Fibroblast of skin of abdomen (primary cell): ENCODE data around the gene NUP58.
"Not testable (repeated sequence)": the region's sequence is repeated elsewhere in the genome, so short reads cannot be mapped to it uniquely, and the experiment has no call there.

Experiments
- DNase-seq: peaks from one replicate; pipeline ENCODE4 v3.0.0-alpha.2; 2013

The NUP58 gene

DNA sequence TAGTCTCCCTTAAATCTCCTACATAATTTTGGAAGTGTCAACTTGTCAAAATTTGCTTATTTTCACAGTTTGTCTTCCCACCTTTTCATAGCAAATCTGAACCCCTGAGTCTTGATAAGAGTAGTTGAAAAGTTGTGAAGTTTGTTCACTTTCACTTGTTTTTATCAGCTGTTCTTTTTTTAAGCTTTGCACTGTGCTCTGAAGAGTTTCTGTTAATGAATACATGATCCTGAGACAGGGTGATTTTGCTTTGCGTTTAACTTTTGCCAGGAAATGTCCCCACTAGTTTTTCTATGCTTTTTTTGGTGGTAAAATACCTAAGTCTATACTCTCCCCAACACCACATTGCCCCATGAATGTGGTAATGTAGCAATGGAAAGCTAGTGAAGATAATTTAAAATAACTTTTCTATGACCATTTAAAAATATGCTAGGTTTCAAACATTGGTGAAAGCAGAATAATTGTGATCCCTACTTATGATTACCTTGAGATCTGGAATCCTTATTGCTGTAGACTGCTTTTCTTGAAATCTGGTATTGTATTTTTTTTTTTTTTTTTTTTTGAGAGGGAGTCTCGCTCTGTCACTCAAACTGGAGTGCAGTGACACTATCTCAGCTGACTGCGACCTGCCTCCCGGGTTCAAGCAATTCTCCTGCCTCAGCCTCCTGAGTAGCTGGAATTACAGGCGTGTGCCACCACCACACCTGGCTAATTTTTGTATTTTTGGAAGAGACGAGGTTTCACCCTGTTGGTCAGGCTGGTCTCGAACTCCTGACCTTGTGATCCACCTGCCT, 5.4 kb downstream of the NUP58 start:
- DNase-seq, result no peak

DNA sequence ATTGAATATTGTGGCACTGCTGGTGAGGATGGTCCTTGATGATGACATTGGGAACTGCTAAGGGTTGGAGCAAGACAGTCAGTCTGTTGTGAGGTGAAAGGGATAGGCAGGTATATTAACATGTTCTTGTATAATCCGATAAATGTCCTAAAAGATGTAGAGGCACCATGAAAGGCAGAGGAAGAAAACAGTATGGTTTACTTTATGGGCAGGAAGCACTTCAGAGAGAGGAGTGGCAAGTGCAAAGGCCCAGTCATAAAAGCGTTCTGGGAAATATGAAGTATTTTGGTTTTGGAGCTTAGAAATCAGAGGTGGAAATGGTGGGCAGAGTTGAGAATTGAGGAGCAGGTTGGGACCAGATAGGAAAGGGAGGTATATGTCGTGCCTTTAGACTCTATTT, 9.5 kb downstream of the NUP58 start:
- no peak for DNase-seq

DNA sequence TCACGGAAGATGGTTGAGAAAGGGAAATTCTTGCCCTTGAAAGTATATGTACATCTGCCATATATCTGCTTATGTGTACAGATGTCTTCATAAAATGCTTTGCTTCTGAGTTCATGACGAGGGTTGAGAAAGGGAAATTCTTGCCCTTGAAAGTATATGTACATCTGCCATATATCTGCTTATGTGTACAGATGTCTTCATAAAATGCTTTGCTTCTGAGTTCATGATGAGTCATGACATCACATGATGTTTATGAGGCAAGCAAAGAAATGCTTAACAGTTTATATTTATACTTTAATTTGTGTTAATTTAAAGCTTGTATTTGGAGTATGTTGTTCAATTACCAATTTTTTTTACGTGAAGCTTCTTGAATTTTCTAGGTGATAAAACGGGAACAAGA, 17.5 kb downstream of the NUP58 start:
- peak; percentile 59 for DNase-seq

DNA sequence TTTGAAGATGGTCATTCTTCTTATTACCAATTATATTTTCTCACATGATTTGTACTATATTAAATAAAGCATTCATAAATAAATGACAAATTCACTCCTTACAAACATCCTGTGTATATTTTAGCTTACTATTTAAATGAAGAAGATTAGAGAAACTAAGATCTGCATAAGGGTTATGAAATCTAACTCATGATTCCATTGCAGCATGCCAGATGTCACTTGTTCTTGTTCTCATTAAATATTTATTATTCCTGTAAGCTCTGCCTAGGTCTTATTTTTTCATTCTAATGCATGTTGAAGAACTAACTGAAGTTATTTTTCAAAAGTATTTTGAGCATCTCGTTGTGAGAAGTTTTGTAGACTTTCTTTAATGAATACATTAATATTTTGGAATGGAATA, 18.3 kb downstream of the NUP58 start:
- DNase-seq, result no peak

DNA sequence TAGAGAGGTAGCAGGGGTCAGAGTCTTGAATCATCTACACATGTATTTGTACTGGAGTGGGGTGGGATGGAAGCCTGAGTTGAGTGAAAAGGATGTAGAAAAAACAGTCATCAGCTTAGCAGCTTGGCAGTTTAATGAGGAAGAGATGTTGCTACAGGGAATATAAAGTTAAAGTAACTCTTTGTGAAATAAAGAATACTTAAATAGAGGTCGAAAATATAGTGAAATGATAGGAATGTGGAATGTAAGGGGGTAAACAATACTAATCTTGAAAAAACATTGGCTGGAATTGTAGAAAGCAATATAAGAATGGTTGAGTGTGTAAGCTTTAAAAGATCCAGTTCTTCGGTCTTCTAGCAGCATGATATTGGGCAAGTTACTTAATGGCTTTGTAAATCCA, 22.7 kb downstream of the NUP58 start:
- no peak for DNase-seq

DNA sequence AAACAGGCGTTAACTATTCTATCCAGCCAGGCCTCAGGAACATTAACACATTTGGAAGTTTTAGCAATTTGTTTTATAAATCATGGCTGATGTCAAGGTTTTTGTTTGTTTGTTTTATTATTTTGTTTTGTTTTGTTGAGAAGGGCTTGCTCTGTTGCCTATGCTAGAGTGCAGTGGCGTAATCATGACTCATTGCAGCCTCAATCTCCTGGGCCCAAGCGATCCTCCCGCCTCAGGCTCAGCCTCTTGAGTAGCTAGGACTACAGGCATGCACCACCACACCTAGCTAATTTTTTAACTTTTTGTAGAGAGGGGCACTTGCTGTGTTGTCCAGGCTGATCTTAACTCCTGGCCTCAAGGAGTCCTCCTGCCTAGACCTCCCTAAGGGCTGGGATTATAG, 28.3 kb downstream of the NUP58 start:
- DNase-seq, result peak; percentile 5

DNA sequence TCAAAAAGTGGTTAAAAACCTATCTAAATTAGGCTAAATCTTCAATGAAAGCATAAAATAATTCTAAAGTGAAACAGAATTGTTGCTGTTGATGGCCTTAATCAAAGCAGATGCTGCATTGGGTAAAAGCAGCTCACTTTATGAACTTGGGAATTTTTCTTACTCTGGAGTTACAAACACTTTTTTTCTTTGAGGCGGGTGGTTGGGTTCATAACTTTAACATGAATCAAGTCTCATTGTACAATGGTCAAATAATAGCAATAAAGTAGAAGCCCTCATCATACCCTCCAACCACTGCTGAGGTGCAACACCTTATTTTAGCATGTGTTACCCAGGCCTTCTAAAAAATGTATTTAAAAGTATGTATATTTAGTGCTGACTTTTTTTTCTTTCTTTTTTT, 29.1 kb downstream of the NUP58 start:
- DNase-seq, result peak; percentile 28

DNA sequence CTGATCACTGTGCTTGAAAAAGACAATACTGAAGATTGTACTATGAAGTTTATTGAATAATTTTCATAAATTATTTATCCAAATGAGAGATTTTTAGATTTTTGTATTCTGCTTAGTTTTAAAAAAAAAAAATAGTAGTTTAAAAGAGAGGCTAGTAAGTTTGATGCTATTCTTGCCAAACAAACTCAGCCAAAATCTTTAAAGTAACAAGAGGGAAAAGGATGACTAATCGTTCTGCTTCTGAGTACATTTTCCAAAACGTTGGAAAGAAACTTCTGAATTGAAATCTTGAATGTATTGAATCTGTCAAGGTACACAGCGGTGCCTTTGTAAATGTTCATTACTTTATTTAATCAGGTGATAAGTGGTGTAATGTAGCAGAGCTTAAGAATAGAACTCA, 34.4 kb downstream of the NUP58 start:
- no peak for DNase-seq

DNA sequence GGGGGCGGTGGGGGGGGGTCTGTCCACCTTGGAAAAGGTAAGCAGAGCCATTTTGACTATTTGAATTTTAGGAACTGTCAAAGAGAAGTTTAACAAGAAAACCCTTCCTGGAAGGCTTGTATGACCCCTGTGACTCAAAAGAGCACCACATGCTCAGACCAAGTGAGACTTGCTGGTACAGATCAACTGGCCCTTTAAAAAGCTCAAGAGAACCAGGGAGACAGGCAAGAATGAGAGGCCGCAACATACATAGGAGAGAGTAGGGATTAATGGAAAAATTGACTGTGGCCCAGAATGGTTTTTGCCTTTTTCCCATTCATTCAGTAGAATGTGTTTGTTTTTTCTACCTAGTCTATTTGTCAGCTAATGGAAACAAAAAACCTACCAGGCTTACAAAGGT, 44.2 kb downstream of the NUP58 start:
- no peak for DNase-seq

DNA sequence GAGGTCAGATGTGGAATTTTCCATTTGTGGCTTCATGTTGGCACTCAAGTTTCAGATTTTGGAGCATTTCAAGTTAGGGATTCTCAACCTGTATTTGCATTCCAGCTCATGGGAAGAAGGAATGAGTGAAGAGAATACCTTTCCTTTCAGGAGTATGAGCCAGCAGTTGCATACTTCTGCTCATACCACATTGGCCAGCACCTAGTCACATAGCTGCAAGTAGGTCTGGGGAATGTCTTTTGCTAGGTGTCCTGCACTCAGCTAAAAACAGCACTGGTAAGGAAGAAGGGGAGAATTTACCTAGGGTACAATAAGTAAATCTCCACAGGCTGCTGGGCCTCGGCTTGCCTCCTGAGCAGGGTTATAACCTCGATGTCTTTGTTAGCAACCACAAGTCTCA, 45.7 kb downstream of the NUP58 start:
- no peak for DNase-seq

DNA sequence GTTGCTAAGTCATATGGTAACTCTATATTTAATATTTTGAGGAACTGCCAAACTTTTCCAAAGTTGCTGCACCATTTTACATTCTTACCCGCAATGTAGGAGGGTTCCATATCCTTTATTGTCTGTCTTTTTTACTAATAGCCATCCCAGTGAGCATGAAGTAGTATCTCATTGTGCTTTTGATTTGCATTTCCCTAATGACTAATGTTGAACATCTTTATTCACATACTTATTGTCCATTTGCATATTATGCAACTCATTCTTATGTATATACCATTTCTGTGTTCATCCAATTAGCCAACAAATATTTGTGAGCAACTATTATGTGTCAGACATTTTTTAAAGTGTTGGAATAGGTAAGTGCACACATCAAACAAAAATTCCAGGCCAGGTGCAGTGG, 50.0 kb downstream of the NUP58 start:
- no peak for DNase-seq

DNA sequence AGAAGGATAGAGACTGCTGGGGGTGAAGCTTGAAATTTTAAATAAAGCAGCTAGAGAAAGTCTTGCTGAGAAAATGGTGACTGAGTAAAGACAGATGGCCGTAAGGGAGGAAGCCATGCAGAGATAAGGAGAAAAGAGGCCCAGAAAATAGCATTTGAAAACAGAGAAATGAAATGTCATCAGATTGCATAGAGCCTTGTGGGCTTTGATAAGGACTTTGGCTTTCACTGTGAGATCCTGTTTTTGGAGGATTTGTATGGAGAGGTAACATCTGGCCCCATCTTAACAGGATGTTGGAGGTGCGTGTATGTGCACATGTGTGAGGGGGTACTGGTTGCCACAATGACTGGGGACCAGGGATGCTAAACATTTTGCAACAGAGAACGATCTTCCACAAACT, 50.8 kb downstream of the NUP58 start:
- no peak for DNase-seq

DNA sequence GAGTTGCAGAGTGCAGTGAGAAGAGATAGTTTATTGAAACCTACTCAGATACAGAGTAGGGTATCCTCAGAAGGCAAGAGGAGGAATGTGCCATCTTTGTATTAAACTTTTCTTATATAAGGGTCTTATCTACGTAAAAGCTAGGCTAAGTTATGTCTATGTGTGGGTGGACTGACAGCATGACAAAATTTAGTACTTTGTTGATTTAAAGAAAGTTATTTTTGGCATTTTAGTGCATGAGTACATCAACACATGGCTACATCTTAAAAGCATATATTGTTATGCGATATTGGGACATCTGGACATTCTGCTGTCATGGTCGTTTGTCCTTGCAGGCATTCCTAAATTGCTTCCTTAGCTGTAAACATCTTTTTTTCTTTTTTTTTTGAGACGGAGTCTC, 51.4 kb downstream of the NUP58 start:
- no peak for DNase-seq

DNA sequence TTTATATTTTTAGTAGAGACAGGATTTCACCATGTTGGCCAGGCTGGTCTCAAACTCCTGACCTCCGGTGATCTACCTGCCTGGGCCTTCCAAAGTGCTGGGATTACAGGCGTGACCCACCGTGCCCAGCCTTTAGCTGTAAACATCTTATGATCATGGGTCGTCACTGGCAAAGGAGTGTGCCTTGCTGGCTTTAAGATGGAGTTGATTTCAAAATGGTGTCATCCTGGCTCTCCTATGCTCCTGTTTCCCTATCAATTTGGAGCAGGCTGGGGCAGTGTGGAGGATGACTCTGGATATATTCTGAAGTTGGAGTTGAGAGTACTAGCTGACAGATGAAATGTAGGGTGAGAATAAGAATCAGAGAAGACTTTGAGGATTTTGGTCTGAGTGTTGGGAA, 51.9 kb downstream of the NUP58 start:
- no peak for DNase-seq

DNA sequence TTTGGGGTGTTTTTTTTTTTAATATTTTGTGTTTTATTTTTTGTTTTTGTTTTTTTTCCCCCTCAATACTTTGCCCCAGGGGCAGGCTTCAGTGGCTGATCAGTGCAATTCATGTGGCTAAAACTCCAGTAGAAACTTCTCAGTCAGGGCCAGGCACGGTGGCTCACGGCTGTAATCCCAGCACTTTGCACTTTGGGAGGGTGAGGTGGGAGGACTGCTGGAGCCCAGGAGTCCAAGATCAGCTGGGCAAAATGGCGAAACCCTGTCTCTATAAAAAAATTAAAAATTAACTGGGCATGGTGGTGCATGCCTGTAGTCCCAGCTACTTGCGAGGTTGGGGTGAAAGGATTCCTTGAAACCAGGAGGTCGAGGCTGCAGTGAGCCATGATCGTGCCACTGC, 53.0 kb downstream of the NUP58 start:
- no peak for DNase-seq

DNA sequence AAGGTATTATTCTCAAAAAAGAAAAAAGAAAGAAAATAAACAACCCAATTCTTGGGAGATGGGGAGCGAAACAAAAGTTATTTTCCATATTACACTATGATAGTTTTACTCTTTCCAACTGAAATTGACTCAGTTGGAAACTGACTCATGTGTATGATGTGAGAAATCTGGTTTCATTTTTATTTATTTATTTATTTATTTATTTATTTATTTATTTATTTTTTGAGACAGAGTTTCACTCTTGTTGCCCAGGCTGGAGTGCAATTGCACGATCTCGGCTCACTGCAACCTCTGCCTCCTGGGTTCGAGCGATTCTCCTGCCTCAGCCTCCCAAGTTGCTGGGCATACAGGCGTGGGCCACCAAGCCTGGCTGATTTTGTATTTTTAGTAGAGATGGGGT, 59.0 kb downstream of the NUP58 start:
- not testable (repeated sequence) for DNase-seq

DNA sequence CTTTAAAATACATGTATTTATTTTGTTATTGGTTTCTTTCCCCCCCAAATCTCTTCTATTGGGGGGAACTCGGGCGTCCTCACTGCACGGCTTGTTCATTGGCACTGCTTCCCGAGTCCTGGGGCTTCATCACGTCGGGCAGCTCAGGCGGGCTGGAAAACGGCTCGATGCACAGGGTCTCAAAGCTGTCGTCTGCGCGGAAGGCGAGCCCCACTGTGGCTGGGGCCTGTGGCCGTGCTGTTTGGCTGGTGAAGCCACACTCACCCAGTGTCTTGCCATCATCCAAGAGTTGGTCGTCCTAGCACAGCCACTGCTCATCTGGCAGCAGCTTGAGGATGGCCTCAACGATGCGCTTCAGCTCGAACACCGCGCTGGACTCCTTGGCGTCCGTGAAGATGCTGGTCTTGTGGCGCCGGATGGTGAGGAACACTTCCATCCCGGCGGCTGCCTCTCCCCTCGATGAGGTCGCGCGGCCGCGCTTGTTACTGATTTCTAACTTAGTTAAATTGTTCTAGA, 64.4 kb downstream of the NUP58 start:
- no peak for DNase-seq

DNA sequence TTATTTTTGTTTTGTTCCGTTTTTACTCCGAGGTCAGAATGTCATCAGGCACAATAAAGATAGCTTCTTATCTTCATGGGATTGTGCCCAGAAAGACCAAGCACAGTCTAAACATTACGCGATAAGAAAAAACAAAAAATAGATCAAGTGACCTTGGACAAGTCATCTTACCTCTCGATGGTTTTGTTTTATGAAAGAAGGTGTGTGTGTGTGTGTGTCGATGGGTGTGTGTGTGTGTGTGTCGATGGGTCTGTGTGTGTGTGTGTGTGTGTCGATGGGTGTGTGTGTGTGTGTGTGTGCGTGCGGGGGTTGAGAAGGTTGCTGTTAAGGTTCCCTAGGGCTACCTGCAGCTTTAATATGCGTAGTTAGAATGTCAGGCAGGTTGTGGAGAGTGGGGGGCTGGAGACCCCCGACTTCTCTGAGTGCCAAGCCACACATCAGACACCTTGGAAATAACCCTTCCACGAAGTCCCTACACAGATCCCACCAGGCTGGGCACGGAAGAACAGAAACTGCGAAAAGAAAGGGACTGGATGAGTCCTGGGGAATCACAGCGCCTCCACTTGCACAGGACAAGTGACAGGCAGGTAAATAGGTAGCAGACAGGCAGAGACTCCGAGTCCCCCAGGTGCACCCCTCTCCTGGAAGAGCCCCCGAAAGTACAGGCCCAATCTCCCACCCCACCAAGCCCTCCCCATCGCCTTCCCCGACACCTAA, 69.9 kb downstream of the NUP58 start:
- no peak for DNase-seq

DNA sequence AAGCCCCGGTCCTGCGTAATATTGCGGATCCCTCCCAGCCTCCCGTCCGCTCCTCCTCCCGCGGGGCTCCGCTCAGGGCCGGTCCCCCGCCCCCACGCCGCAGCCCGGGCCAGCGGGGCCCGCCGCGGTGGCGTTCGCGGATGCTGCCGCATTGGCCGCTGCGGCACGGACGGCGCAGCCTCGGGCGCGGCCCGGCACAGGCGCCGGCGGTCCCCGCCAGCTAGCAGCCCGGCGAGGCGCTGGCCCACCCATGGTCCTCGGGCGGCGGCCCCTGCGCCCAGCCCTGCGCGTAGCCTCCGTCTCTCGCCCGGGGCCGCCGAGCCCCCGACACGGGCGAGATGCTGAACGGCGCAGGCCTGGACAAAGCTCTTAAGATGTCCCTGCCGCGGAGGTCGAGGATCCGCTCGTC, 70.5 kb downstream of the NUP58 start, which contains the start of gene ATP8A2:
Gene ATP8A2, plus strand, starts transcription at position 100 of the 409 bp plus-strand sequence. Its CDS starts 239 bp downstream, at position 339.
- no peak for DNase-seq

DNA sequence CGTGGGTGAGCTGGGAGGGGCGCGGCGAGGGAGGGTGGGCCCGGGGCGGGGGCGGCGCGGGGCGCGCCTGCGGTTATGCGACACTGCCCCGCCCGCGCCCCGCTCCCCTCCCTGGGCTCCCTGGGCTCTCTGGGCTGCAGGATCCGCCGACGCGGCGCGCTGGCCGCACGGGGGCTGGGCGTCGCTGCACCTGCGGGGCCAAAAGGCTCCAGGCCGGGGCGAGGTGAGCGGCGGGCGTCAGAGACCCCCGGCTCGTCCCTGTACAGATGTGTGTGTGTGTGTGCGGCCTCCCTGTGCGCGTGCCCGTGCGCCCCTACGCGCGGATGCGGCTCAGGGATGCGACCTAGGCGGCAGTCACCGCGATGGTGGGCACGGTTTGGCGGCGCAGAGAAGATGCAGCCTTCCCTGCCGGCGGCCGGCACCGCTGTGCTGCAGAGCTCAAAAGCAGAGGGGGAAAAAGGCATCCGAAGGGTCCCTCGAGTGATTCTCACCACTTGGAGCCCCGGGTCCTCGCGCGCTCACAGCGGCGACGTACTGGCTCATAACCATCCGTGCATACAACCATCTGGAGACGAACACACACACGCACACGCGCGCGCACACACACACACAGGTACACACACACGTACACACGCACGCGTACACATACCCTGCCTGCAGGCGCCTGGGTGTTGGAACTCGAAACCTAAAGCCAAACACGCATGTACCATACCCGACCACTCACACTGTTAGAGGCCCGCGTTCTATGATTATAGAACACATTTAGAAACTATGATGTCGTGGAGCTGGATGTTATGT, 71.1 kb downstream of the NUP58 start:
- no peak for DNase-seq

DNA sequence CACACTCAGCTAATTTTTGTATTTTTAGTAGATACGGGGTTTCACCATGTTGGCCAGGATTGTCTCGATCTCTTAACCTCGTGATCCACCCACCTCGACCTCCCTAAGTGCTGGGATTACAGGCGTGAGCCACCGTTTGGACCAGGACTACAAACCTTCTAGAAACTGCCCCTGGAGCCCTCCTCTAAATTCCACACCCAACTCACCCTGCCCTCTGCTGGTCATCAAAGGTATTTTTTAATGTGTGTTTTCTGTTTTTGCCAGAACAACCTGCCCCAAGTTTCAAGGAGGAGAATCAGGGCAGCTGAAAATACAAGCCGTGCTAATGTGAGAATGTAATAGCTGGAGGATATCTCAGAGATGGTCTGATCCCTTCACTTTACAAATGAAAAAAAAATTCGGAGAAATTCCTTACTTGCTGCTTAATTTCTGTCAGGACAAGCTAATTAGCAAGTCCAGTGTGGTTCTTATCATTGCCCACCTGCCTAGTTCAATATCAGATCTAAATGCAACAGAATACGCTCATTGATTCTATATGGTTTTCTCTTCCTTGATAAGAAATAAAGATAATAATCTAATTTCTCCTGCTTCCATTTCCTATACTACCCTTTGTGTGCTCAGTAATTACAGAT, 74.4 kb downstream of the NUP58 start:
- peak; percentile 23 for DNase-seq

DNA sequence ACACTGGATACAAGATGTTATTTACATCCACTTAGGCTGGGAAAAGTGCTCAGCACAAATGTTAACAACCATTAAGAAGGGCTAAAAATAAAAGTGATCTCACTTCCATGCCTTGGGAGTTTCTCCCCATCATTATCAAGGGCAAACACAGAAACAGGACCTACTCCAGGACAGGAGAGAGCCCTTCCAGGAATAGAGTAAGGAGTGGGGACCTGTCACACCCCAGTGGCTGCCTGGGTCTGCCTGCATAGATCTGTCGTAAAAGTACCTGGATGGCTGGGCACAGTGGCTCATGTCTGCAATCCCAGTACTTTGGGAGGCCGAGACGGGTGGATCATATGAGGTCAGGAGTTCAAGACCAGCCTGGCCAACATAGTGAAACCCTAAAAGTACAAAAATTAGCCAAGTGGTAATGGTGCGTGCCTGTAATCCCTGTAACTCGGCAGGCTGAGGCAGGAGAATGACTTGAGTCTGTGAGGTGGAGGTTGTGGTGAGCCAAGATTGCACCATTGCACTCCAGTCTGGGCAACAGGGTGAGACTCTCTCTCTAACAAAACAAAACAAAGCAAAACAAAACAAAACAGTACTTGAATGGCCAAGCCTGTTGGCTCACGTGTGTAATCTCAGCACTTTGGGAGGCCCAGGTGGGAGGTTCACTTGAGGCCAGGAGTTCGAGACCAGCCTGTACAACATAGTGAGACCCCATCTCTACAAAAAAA, 76.0 kb downstream of the NUP58 start:
- DNase-seq, result no peak
